GM20000 (cell line): ENCODE results near the gene ITGA6.

ENCODE experiments used
- DNase-seq: peaks from one replicate; pipeline ENCODE4 v3.0.0; 2012; ENCODE audit warnings: low spot score
- CTCF ChIP-seq: IDR thresholded peaks from 2 replicates; pipeline ENCODE4 v1.5.1; 2012; ENCODE audit warnings: mild to moderate bottlenecking, control low read depth; ENCODE audit errors: extremely low read depth, missing control alignments

Gene ITGA6

GRCh38 chr2:172458561-172459124, 31.3 kb downstream of the ITGA6 start:
- TF ChIP-seq CTCF, result no peak
- DNase-seq, result no peak

- no peak for TF ChIP-seq CTCF
These were observed 33.4 kb downstream of the ITGA6 start for GRCh38 chr2:172460780-172461201.

GRCh38 chr2:172461591-172462372, 34.4 kb downstream of the ITGA6 start:
- peak; percentile 42 for DNase-seq
- TF ChIP-seq CTCF, result peak; percentile 90

More at GRCh38 chr2:172460780-172461201, 33.4 kb downstream of the ITGA6 start:
- no peak for DNase-seq

GRCh38 chr2:172462373-172462848, 35.0 kb downstream of the ITGA6 start:
- no peak for DNase-seq
- no peak for TF ChIP-seq CTCF

GRCh38 chr2:172462849-172463381, 35.5 kb downstream of the ITGA6 start:
- peak; percentile 9 for DNase-seq
- TF ChIP-seq CTCF, result no peak

GRCh38 chr2:172464400-172465129, 37.2 kb downstream of the ITGA6 start:
- no peak for TF ChIP-seq CTCF
- no peak for DNase-seq
